K562 (cell line): ENCODE results near the gene CD55. TPM values are rescaled to one million over a fixed set of nuclear protein-coding genes. Genes with fewer than 3 reads are reported as not detected.
A peak's percentile ranks its signal among the peaks of the same experiment; 100 is the strongest.

Experiments
- GTF2A2 ChIP-seq: IDR thresholded peaks from 2 replicates; pipeline ENCODE4 v1.6.1; 2016; ENCODE audit warnings: mild to moderate bottlenecking, missing genetic modification characterization, missing compliant biosample characterization
- HCFC1 ChIP-seq: IDR thresholded peaks from 2 replicates; pipeline ENCODE4 v1.6.1; 2012; ENCODE audit warnings: low read depth, low read length, improper control_type of control experiment
- HDAC2 ChIP-seq: fragments of 450-650 bp; IDR thresholded peaks from 2 replicates; pipeline ENCODE4 v1.6.1; 2016; ENCODE audit warnings: mild to moderate bottlenecking
- HNRNPUL1 ChIP-seq: fragments of 200-400 bp; formaldehyde crosslinking; IDR thresholded peaks from 2 replicates; pipeline ENCODE4 v1.6.1; 2017; ENCODE audit warnings: low read length
- HSF4 ChIP-seq: fragments of 250-450 bp; sonication (Bioruptor Pico); IDR thresholded peaks from 2 replicates; pipeline ENCODE4 v2.1.2; 2022; ENCODE audit warnings: mild to moderate bottlenecking, moderate library complexity, borderline replicate concordance
- LARP7 ChIP-seq: fragments of 450-650 bp; IDR thresholded peaks from 2 replicates; pipeline ENCODE4 v1.6.1; 2016
- POLR2B ChIP-seq: fragments of 450-650 bp; IDR thresholded peaks from 2 replicates; pipeline ENCODE4 v1.6.1; 2018; ENCODE audit warnings: low read depth; ENCODE audit not compliant: partially characterized antibody
- PTTG1 ChIP-seq: fragments of 450-650 bp; IDR thresholded peaks from 2 replicates; pipeline ENCODE4 v1.6.1; 2016; ENCODE audit warnings: low read depth, mild to moderate bottlenecking, missing genetic modification characterization, missing compliant biosample characterization
- RFX7 ChIP-seq: fragments of 250-450 bp; sonication (Bioruptor Pico); IDR thresholded peaks from 2 replicates; pipeline ENCODE4 v1.5.1; 2021; ENCODE audit warnings: mild to moderate bottlenecking
- SRSF7 ChIP-seq: fragments of 200-400 bp; formaldehyde crosslinking; optimal IDR thresholded peaks from 2 replicates; pipeline ENCODE3; 2017; ENCODE audit warnings: mild to moderate bottlenecking, low read depth, low read length
- STAT5A ChIP-seq: IDR thresholded peaks from 2 replicates; pipeline ENCODE4 v1.6.1; 2012; ENCODE audit warnings: low read length, inconsistent platforms, borderline replicate concordance
- TFE3 ChIP-seq: fragments of 450-650 bp; formaldehyde crosslinking; IDR thresholded peaks from 2 replicates; pipeline ENCODE4 v1.4.0; 2020; ENCODE audit warnings: mild to moderate bottlenecking, mixed read lengths
- THAP7 ChIP-seq: fragments of 250-450 bp; sonication (Bioruptor Pico); IDR thresholded peaks from 2 replicates; pipeline ENCODE4 v1.5.0; 2021
- TRIM24 ChIP-seq, 2 experiments: fragments of 450-650 bp; IDR thresholded peaks; 2 replicates each; pipeline ENCODE4 v1.6.1; 2016
- U2AF1 ChIP-seq: fragments of 200-400 bp; formaldehyde crosslinking; optimal IDR thresholded peaks from 2 replicates; pipeline ENCODE3; 2017; ENCODE audit warnings: mild to moderate bottlenecking, low read depth, low read length, moderate library complexity
- XRCC5 ChIP-seq: fragments of 200-400 bp; formaldehyde crosslinking; IDR thresholded peaks from 2 replicates; pipeline ENCODE4 v1.6.1; 2017; ENCODE audit warnings: low read depth, mild to moderate bottlenecking, low read length
- ZKSCAN8 ChIP-seq: fragments of 200-800 bp; sonication (Bioruptor generic); IDR thresholded peaks from 2 replicates; pipeline ENCODE4 v1.6.1; 2016; ENCODE audit warnings: missing genetic modification characterization, missing compliant biosample characterization
- ZNF121 ChIP-seq: sonication (generic); formaldehyde crosslinking; conservative IDR thresholded peaks from 2 replicates; pipeline ENCODE4 v1.8.0; 2022; ENCODE audit warnings: missing genetic modification reagents
- ZNF146 ChIP-seq: IDR thresholded peaks from one replicate; pipeline ENCODE4 v1.6.1; 2018; ENCODE audit warnings: missing compliant biosample characterization; ENCODE audit not compliant: unreplicated experiment
- ZNF175 ChIP-seq: fragments of 200-800 bp; sonication (Bioruptor generic); IDR thresholded peaks from 2 replicates; pipeline ENCODE4 v1.6.1; 2016; ENCODE audit warnings: low read depth, mild to moderate bottlenecking, missing genetic modification characterization, missing compliant biosample characterization
- ZNF184 ChIP-seq: sonication (generic); formaldehyde crosslinking; IDR thresholded peaks from 2 replicates; pipeline ENCODE4 v1.5.0; 2020; ENCODE audit warnings: missing genetic modification reagents
- ZNF780A ChIP-seq: fragments of 250-450 bp; sonication (Bioruptor Pico); IDR thresholded peaks from 2 replicates; pipeline ENCODE4 v1.5.0; 2021; ENCODE audit warnings: mild to moderate bottlenecking
- polyA plus RNA-seq, 8 experiments: library from polyadenylated mRNA; depleted of rRNA in 4 of 8; stranded (reverse) in 5 of 8; unstranded in 3 of 8; fragments of >200 nt; fragmentation: Nextera tagmentation in 2 of 8; fragmentation: Illumina TruSeq in 1 of 8; extraction: Ambion mirVana in 2 of 8; extraction: Trizol in 1 of 8; gene quantifications; 2 replicates each; pipeline versions ENCODE4 v1.2.1 to v1.2.3, GENCODE V29; 2011 to 2014; ENCODE audit warnings: inconsistent platforms in 1 of 8, missing spikeins in 1 of 8
- total RNA-seq, 7 experiments: library from RNA; depleted of rRNA in 6 of 7; stranded (reverse); fragments of >200 nt in 6 of 7; fragmentation: Illumina TruSeq in 2 of 7; extraction: Trizol in 2 of 7; gene quantifications; 2 replicates each; pipeline versions ENCODE4 v1.2.1 to v1.2.3, GENCODE V29; 2011 to 2021; ENCODE audit warnings: low replicate concordance in 1 of 7
- TF ChIP-seq, protein P1 (sequence below): sonication (generic); formaldehyde crosslinking; IDR thresholded peaks from 2 replicates; pipeline ENCODE4 v1.8.0; 2022; ENCODE audit warnings: mild to moderate bottlenecking, missing genetic modification reagents

The CD55 gene
- total and polyA plus RNA-seq, 9 of the 15 experiments (the other 6 are each of a cell fraction or from before 2014, with no cell fraction given) = 17.7 to 150 (median 97.0) TPM

DNA sequence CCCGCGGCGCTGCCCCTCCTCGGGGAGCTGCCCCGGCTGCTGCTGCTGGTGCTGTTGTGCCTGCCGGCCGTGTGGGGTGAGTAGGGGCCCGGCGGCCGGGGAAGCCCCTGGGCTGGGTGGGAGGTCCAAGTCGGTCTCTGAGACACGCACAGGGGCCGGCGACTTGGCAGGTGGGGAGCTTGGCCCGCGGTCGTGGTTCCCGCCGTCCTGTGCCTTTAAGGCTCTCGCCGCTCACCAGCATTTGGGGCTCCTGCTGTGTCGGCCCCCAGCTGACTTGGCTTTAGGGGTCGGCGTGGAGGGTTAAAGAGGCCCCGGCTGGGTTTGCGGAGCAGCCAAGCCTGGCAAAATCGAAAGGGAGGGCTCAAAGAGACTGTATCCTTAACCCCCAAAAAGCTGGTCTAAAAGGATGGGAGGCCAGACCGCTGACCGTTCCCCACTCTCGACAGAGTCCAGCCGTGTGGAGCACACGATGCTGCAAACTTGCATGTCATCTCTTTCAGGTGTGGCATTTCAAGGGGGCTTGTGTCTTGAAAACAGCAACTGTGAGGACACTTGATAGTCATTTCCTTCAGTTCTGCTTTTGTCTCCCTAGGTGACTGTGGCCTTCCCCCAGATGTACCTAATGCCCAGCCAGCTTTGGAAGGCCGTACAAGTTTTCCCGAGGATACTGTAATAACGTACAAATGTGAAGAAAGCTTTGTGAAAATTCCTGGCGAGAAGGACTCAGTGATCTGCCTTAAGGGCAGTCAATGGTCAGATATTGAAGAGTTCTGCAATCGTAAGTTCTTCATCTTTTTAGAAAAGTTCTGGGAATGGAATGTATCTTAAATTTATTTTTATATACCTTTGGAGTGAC is 540 bp downstream of the CD55 start (continued):
- TF ChIP-seq THAP7 (CRISPR knock-in tag) (peak; percentile 67; the same call in 1 of the 2 replicates), ZNF780A (CRISPR knock-in tag) (no peak), SRSF7 (no peak), HCFC1 (no peak), ZNF175 (0 out of 2 replicates have a peak, but pooled peaks have one; percentile 15), GTF2A2 (tag) (peak; percentile 23; the same call in 1 of the 2 replicates), PTTG1 (no peak), LARP7 (no peak), ZNF184 (no peak), RFX7 (CRISPR knock-in tag) (no peak), POLR2B (peak; percentile 7), HSF4 (CRISPR knock-in tag) (no peak), STAT5A (no peak), ZNF121 (no peak), TRIM24 (IDR thresholded peaks at IDR 0.05) (no peak), ZNF146 (no peak), TFE3 (CRISPR knock-in tag) (no peak), HDAC2 (no peak), HNRNPUL1 (no peak), XRCC5 (no peak), U2AF1 (no peak), ZKSCAN8 (no peak)
- TF ChIP-seq, protein P1, sequence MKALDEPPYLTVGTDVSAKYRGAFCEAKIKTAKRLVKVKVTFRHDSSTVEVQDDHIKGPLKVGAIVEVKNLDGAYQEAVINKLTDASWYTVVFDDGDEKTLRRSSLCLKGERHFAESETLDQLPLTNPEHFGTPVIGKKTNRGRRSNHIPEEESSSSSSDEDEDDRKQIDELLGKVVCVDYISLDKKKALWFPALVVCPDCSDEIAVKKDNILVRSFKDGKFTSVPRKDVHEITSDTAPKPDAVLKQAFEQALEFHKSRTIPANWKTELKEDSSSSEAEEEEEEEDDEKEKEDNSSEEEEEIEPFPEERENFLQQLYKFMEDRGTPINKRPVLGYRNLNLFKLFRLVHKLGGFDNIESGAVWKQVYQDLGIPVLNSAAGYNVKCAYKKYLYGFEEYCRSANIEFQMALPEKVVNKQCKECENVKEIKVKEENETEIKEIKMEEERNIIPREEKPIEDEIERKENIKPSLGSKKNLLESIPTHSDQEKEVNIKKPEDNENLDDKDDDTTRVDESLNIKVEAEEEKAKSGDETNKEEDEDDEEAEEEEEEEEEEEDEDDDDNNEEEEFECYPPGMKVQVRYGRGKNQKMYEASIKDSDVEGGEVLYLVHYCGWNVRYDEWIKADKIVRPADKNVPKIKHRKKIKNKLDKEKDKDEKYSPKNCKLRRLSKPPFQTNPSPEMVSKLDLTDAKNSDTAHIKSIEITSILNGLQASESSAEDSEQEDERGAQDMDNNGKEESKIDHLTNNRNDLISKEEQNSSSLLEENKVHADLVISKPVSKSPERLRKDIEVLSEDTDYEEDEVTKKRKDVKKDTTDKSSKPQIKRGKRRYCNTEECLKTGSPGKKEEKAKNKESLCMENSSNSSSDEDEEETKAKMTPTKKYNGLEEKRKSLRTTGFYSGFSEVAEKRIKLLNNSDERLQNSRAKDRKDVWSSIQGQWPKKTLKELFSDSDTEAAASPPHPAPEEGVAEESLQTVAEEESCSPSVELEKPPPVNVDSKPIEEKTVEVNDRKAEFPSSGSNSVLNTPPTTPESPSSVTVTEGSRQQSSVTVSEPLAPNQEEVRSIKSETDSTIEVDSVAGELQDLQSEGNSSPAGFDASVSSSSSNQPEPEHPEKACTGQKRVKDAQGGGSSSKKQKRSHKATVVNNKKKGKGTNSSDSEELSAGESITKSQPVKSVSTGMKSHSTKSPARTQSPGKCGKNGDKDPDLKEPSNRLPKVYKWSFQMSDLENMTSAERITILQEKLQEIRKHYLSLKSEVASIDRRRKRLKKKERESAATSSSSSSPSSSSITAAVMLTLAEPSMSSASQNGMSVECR (CRISPR knock-in tag) = peak; percentile 8; the same call in 1 of the 2 replicates
